ENCODE measurements around the gene MUC12.

GRCh38 chr7:100951172-100951571 is 18.2 kb upstream of the MUC12 start:
- no peak for TF ChIP-seq POLR2A (IDR thresholded peaks at IDR 0.05; ENCODE audit: low read depth, low read length)
- no peak for TF ChIP-seq CTCF (conservative IDR thresholded peaks at IDR 0.05; ENCODE audit: low read depth, low read length)
- no peak for TF ChIP-seq RAD21 (IDR thresholded peaks at IDR 0.05; ENCODE audit: low read length)
- no peak for TF ChIP-seq FOS (IDR thresholded peaks at IDR 0.05; ENCODE audit: low read depth, low read length)

Data from IMR-90 (cell line).